AG04450 (cell line): Measurements from ENCODE around the gene IFT52. TPM values are rescaled to one million over a fixed set of nuclear protein-coding genes. Genes with fewer than 3 reads are reported as not detected.

Experiments
- CTCF ChIA-PET: fragments of 300-600, 350-600 bp; formaldehyde crosslinking; extraction: SDS; loops from one replicate; lab custom pipeline; 2022; ENCODE audit warnings: antibody characterized with exemption, inconsistent platforms; lab: Charles Lee
- POLR2A ChIA-PET: fragments of 350-600 bp; formaldehyde crosslinking; extraction: SDS; loops from one replicate; lab custom pipeline; 2021; ENCODE audit warnings: antibody characterized with exemption, inconsistent platforms; lab: Yijun Ruan, JAX
- DNase-seq: peaks from one replicate; pipeline ENCODE4 v3.0.0-alpha.2; 2011; ENCODE audit warnings: low read depth, low spot score
- H3K27ac ChIP-seq: one replicate; pipeline ENCODE4 v1.5.1; 2012; ENCODE audit warnings: low read depth, low read length, control low read depth
- H3K27me3 ChIP-seq: one replicate; pipeline ENCODE4 v1.6.0; 2012; ENCODE audit warnings: low read length; ENCODE audit not compliant: control insufficient read depth, insufficient read depth
- H3K4me3 ChIP-seq: 2 replicates; pipeline ENCODE4 v1.5.1; 2011; ENCODE audit warnings: mild to moderate bottlenecking, low read depth, low read length, control low read depth
- H3K9me3 ChIP-seq: 2 replicates; pipeline ENCODE4 v1.5.1; 2012; ENCODE audit warnings: low read length; ENCODE audit not compliant: control insufficient read depth, insufficient read depth
- CTCF ChIP-seq: IDR thresholded peaks from 2 replicates; pipeline ENCODE4 v1.5.1; 2011; ENCODE audit warnings: low read depth, low read length, control low read depth, inconsistent platforms
- polyA plus RNA-seq: library from polyadenylated mRNA; depleted of rRNA; stranded (reverse); fragments of >200 nt; gene quantifications from 2 replicates; pipeline ENCODE4 v1.2.3, GENCODE V29; 2011

The IFT52 gene
- polyA plus RNA-seq, 1 experiment = 53.2 TPM

GRCh38 chr20:43564993-43565757 lies 25.6 kb upstream of the IFT52 start:
- Histone ChIP-seq H3K27me3 (peaks cover 2% of the 10 kb centered on the region), H3K9me3 (no peaks in the 10 kb centered on the region), H3K27ac (no peak overlapping the region), H3K4me3 (no peak overlapping the region)
- ChIA-PET CTCF (no interaction called here), POLR2A (no interaction called here)
- TF ChIP-seq CTCF = no peak
- no peak for DNase-seq

GRCh38 chr20:43565758-43566104 lies 25.0 kb upstream of the IFT52 start:
- POLR2A ChIA-PET = no interaction called here
- Histone ChIP-seq H3K27ac (no peak overlapping the region), H3K9me3 (no peaks in the 10 kb centered on the region), H3K27me3 (peaks cover 2% of the 10 kb centered on the region), H3K4me3 (no peak overlapping the region)
- TF ChIP-seq CTCF = no peak
- DNase-seq = no peak
- CTCF ChIA-PET = no interaction called here

DNA sequence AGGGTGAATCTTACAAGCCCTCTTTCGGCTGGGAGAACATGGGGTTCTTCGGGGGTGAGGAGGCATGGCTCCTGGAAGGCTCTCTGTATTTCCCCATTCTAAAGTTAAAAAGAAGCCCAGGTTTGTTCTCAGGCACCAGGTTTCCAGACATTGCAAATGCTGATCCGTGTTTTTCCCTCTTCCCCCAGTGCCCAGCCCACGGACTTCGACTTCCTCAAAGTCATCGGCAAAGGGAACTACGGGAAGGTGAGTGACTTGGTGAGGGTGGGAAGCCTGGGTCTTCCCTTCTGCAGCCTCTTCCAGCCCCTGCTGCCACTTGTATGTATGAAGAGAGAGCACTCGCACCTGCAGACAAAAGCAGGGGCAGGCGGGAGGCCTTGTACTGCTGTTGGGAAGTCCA lies 23.3 kb upstream of the IFT52 start:
- Histone ChIP-seq H3K27me3 (peaks cover 2% of the 10 kb centered on the region), H3K27ac (no peak overlapping the region), H3K9me3 (no peaks in the 10 kb centered on the region), H3K4me3 (no peak overlapping the region)
- no peak for DNase-seq
- POLR2A ChIA-PET = no interaction called here
- CTCF ChIA-PET = no interaction called here
- TF ChIP-seq CTCF = no peak

- CTCF ChIA-PET = no interaction called here
- H3K27ac ChIP-seq = no peak overlapping the region
- no peak for DNase-seq
- POLR2A ChIA-PET = interaction anchor here (1.4 kb wide), 1 partner anchor 22 kb away, joined by 3 read pairs; the partner anchor contains the start of gene IFT52
- H3K9me3 ChIP-seq = no peaks in the 10 kb centered on the region
- H3K27me3 ChIP-seq = peaks cover 4% of the 10 kb centered on the region
- no peak for TF ChIP-seq CTCF
- no peak overlapping the region for H3K4me3 ChIP-seq
Measured at GRCh38 chr20:43568706-43569105, 22.0 kb upstream of the IFT52 start.

DNA sequence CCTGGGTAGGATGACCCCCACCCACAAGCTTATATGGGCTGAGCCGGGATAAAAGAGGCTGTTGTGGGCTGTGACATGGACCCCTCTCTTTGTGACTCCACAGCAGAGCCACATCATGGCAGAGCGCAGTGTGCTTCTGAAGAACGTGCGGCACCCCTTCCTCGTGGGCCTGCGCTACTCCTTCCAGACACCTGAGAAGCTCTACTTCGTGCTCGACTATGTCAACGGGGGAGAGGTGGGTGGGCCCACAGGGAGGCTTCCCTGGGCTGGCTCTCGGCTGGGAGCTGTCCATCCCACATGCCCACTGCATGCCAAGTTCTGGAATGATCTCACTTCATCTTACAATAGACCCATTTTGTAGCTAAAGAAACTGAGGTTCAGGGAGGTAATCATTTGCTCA lies 21.5 kb upstream of the IFT52 start:
- no peak for TF ChIP-seq CTCF
- H3K4me3 ChIP-seq = no peak overlapping the region
- no peak overlapping the region for H3K27ac ChIP-seq
- DNase-seq = no peak
- ChIA-PET CTCF (no interaction called here), POLR2A (interaction anchor here (1.4 kb wide), 1 partner anchor 21 kb away, joined by 3 read pairs; the partner anchor contains the start of gene IFT52)
- H3K27me3 ChIP-seq = peaks cover 4% of the 10 kb centered on the region
- H3K9me3 ChIP-seq = no peaks in the 10 kb centered on the region
